Transverse colon (tissue), 4 donors: ENCODE results near the gene NABP1. TPM values are rescaled to one million over a fixed set of nuclear protein-coding genes. Genes with fewer than 3 reads are reported as not detected.

Source experiments
- DNase-seq: peaks from one replicate; pipeline ENCODE4 v3.0.0-alpha.2; 2019
- H3K27ac ChIP-seq, 4 donors: fragments of 200-600 bp; sonication (generic); 2 replicates each; pipeline ENCODE4 v1.5.1; 2016 to 2018; ENCODE audit warnings: inconsistent platforms in 4 of 4
- H3K27me3 ChIP-seq: fragments of 200-600 bp; sonication (generic); 2 replicates; pipeline ENCODE4 v1.5.1; 2017; ENCODE audit warnings: inconsistent platforms
- H3K36me3 ChIP-seq, 4 donors: fragments of 200-600 bp; sonication (generic); 2 replicates each; pipeline ENCODE4 v1.5.1; 2017 to 2019; ENCODE audit warnings: inconsistent platforms in 4 of 4
- H3K4me1 ChIP-seq, 4 donors: fragments of 200-600 bp; sonication (generic); 2 replicates each; pipeline ENCODE4 v1.5.1; 2017 to 2020; ENCODE audit warnings: inconsistent platforms in 4 of 4
- H3K4me3 ChIP-seq, 4 donors: fragments of 200-600 bp; sonication (generic); 1 replicate in 1 of 4; 2 replicates in 3 of 4; pipeline versions ENCODE4 v1.5.1 to v1.6.1; 2017 to 2019; ENCODE audit warnings: inconsistent platforms in 4 of 4
- H3K9me3 ChIP-seq, 2 donors: fragments of 200-600 bp; sonication (generic); 2 replicates each; pipeline ENCODE4 v1.5.1; 2017 to 2019; ENCODE audit warnings: inconsistent platforms in 2 of 2
- CTCF ChIP-seq, 5 experiments: fragments of 200-600 bp in 3 of 5; fragments of 450-650 bp in 2 of 5; sonication (generic) in 3 of 5; IDR thresholded peaks; 1 replicate in 2 of 5; 2 replicates in 3 of 5; pipeline ENCODE4 v1.5.1; 2016 to 2017; ENCODE audit warnings: antibody characterized with exemption in 5 of 5, inconsistent platforms in 3 of 5, mild to moderate bottlenecking in 2 of 5, moderate library complexity in 1 of 5
- EP300 ChIP-seq: sonication (generic); formaldehyde crosslinking; IDR thresholded peaks from one replicate; pipeline ENCODE4 v1.6.1; 2017; ENCODE audit warnings: antibody characterized with exemption, low read depth
- POLR2A ChIP-seq: fragments of 450-650 bp; IDR thresholded peaks from one replicate; pipeline ENCODE4 v1.6.1; 2016; ENCODE audit warnings: antibody characterized with exemption, mild to moderate bottlenecking, moderate library complexity
- POLR2AphosphoS5 ChIP-seq, 3 donors: sonication (generic); formaldehyde crosslinking; IDR thresholded peaks; one replicate each; pipeline ENCODE4 v1.6.1; 2016; ENCODE audit warnings: antibody characterized with exemption in 3 of 3
- WGBS, 2 donors: methylation state at CpG; one replicate each; pipeline ENCODE4 v1.1.5; 2018; ENCODE audit warnings: low coverage in 1 of 2; 5-methylcytosine and 5-hydroxymethylcytosine counted together
- in situ Hi-C, 4 donors: fragments of 200-750 bp; cut with MboI; loops; one replicate each; pipeline versions ENCODE4 v1.15.0 to v1.15.1; 2017; ENCODE audit warnings: low sequenced_read_pairs in 3 of 4, low pct_ligation_motif_present in 1 of 4, low pct_unique_long_range_greater_than_20kb in 1 of 4
- intact Hi-C: fragments of 100-400 bp; cut with DNase I; formaldehyde crosslinking; loops from one replicate; pipeline ENCODE4 v1.15.1; 2023; ENCODE audit warnings: low total_unique reads
- total RNA-seq, 4 donors: library from RNA; depleted of rRNA; stranded (reverse); fragments of >200 nt; gene quantifications; one replicate each; pipeline ENCODE4 v1.1.0, GENCODE V29; 2016

The NABP1 gene
- total RNA-seq, 4 donors from 2014 or later, result 1.00 to 55.6 (median 33.0) TPM

- intact Hi-C loops, result no loop called here
- Histone ChIP-seq H3K4me3 (no peak overlapping the region), H3K9me3 (no peaks in the 10 kb centered on the region), H3K4me1 (no peaks in the 10 kb centered on the region), H3K27ac (no peak overlapping the region), H3K27me3 (no peaks in the 10 kb centered on the region), H3K36me3 (no peaks in the 10 kb centered on the region)
- in situ Hi-C loops, result no loop called here
- 97% methylated on average over 2 of the region's 2 CpGs; no CpG with 5 or more reads in 1 of the 2 donors for WGBS, 2 donors
- no peak for TF ChIP-seq POLR2AphosphoS5 (IDR thresholded peaks at IDR 0.05)
- no peak for TF ChIP-seq EP300
- no peak for TF ChIP-seq CTCF (IDR thresholded peaks at IDR 0.05)
- TF ChIP-seq POLR2A, result no peak
- DNase-seq, result no peak
These were observed 33.7 kb downstream of the NABP1 start for GRCh38 chr2:191711621-191712020.

GRCh38 chr2:191713837-191714236 lies 35.9 kb downstream of the NABP1 start:
- intact Hi-C loops, result no loop called here
- TF ChIP-seq POLR2AphosphoS5 (IDR thresholded peaks at IDR 0.05) (no peak), POLR2A (no peak), CTCF (IDR thresholded peaks at IDR 0.05) (no peak), EP300 (no peak)
- WGBS, 2 donors, result 100% methylated on average over 1 of the region's 1 CpG
- Histone ChIP-seq H3K4me1 (no peaks in the 10 kb centered on the region), H3K36me3 (no peaks in the 10 kb centered on the region), H3K9me3 (no peaks in the 10 kb centered on the region), H3K27ac (no peak overlapping the region), H3K4me3 (no peak overlapping the region), H3K27me3 (no peaks in the 10 kb centered on the region)
- DNase-seq, result no peak
- in situ Hi-C loops, result no loop called here

GRCh38 chr2:191714925-191715324 lies 37.0 kb downstream of the NABP1 start:
- Histone ChIP-seq H3K4me3 (no peak overlapping the region), H3K27me3 (no peaks in the 10 kb centered on the region), H3K27ac (no peak overlapping the region), H3K4me1 (no peaks in the 10 kb centered on the region), H3K9me3 (no peaks in the 10 kb centered on the region), H3K36me3 (no peaks in the 10 kb centered on the region)
- 90 to 97% methylated on average over 4 of the region's 4 CpGs for WGBS, 2 donors
- no peak for TF ChIP-seq POLR2A
- no peak for TF ChIP-seq CTCF (IDR thresholded peaks at IDR 0.05)
- no peak for TF ChIP-seq EP300
- TF ChIP-seq POLR2AphosphoS5 (IDR thresholded peaks at IDR 0.05), result no peak
- in situ Hi-C loops (no loop called here), intact Hi-C loops (no loop called here)
- no peak for DNase-seq

- no peak for DNase-seq
- intact Hi-C loops, result no loop called here
- no peaks in the 10 kb centered on the region for H3K36me3 ChIP-seq
- no peaks in the 10 kb centered on the region for H3K9me3 ChIP-seq
- WGBS, 2 donors, result 86 to 91% methylated on average over 2 of the region's 2 CpGs
- no peaks in the 10 kb centered on the region for H3K27me3 ChIP-seq
- no peak overlapping the region for H3K4me3 ChIP-seq
- in situ Hi-C loops, result no loop called here
- H3K4me1 ChIP-seq, result no peaks in the 10 kb centered on the region
- H3K27ac ChIP-seq, result no peak overlapping the region
- TF ChIP-seq POLR2AphosphoS5 (IDR thresholded peaks at IDR 0.05) (no peak), EP300 (no peak), POLR2A (no peak), CTCF (IDR thresholded peaks at IDR 0.05) (no peak)
These were observed 37.5 kb downstream of the NABP1 start for GRCh38 chr2:191715471-191715870.
